Measurements from ENCODE around the gene FLRT2. TPM values are rescaled to one million over a fixed set of nuclear protein-coding genes. Genes with fewer than 3 reads are reported as not detected.

The FLRT2 gene
- total RNA-seq, 1 donor from 2014 or later: 24.6 TPM

- no peak for TF ChIP-seq CTCF (IDR thresholded peaks at IDR 0.05)
- intact Hi-C loops (cut with DNase I): no loop called here
- no peak overlapping the region for H3K4me3 ChIP-seq
- peaks cover 4 to 7% of the 10 kb centered on the region in 2 donors for H3K4me1 ChIP-seq
- no peak overlapping the region for H3K27ac ChIP-seq
- no peaks in the 10 kb centered on the region for H3K36me3 ChIP-seq
- no peaks in the 10 kb centered on the region for H3K9me3 ChIP-seq
- no peak for DNase-seq (ENCODE audit: low spot score in 2 of 2)
- H3K27me3 ChIP-seq: no peaks in the 10 kb centered on the region
These were observed 2.9 kb upstream of the FLRT2 start for GRCh38 chr14:85527006-85527405.

- Histone ChIP-seq H3K36me3 (no peaks in the 10 kb centered on the region), H3K27me3 (no peaks in the 10 kb centered on the region), H3K4me3 (no peak overlapping the region), H3K27ac (no peak overlapping the region), H3K9me3 (no peaks in the 10 kb centered on the region), H3K4me1 (peaks cover 4 to 7% of the 10 kb centered on the region in 2 donors)
- no peak for TF ChIP-seq CTCF (IDR thresholded peaks at IDR 0.05)
- intact Hi-C loops (cut with DNase I): no loop called here
- no peak for DNase-seq (ENCODE audit: low spot score in 2 of 2)
These were observed 2.4 kb upstream of the FLRT2 start for GRCh38 chr14:85527445-85528035.

- Histone ChIP-seq H3K27ac (peak overlapping the region; percentile 25 to 60), H3K36me3 (no peaks in the 10 kb centered on the region), H3K27me3 (no peaks in the 10 kb centered on the region), H3K9me3 (no peaks in the 10 kb centered on the region), H3K4me3 (peak overlapping the region; percentile 65 to 74), H3K4me1 (peaks cover 4 to 7% of the 10 kb centered on the region in 2 donors)
- peak in 2 of 3 experiments; percentile 38 to 61 for TF ChIP-seq CTCF (IDR thresholded peaks at IDR 0.05)
- no peak for DNase-seq (ENCODE audit: low spot score in 2 of 2)
- intact Hi-C loops (cut with DNase I): no loop called here
These were observed 1.7 kb upstream of the FLRT2 start for GRCh38 chr14:85528080-85528896.

GRCh38 chr14:85528897-85529631, 880 bp upstream of the FLRT2 start:
- Histone ChIP-seq H3K27ac (peak overlapping the region; percentile 25 to 60), H3K4me3 (peak overlapping the region; percentile 65 to 74), H3K36me3 (no peaks in the 10 kb centered on the region), H3K27me3 (no peaks in the 10 kb centered on the region), H3K9me3 (no peaks in the 10 kb centered on the region), H3K4me1 (peaks cover 4 to 7% of the 10 kb centered on the region in 2 donors)
- intact Hi-C loops (cut with DNase I): no loop called here
- peak in 1 of 2 donors; percentile 65 for DNase-seq (ENCODE audit: low spot score in 2 of 2)
- peak in 1 of 3 experiments; percentile 3 for TF ChIP-seq CTCF (IDR thresholded peaks at IDR 0.05)

GRCh38 chr14:85530626-85531025, 682 bp downstream of the FLRT2 start:
- Histone ChIP-seq H3K27ac (peak overlapping the region; percentile 25 to 49), H3K4me3 (peak overlapping the region; percentile 65 to 74), H3K36me3 (no peaks in the 10 kb centered on the region), H3K9me3 (no peaks in the 10 kb centered on the region), H3K27me3 (no peaks in the 10 kb centered on the region), H3K4me1 (peaks cover 4 to 10% of the 10 kb centered on the region in 2 donors)
- no peak for TF ChIP-seq CTCF (IDR thresholded peaks at IDR 0.05)
- intact Hi-C loops (cut with DNase I): loop anchor here (2.0 to 10.0 kb wide), 4 partner anchors 253 to 1446 kb away; no protein-coding TSS in a partner anchor
- DNase-seq (ENCODE audit: low spot score in 2 of 2): no peak

Data from ascending aorta (tissue), 2 donors.